GM19099 (cell line): ENCODE measurements around the gene ADH6.

Experiments used
- POLR2A ChIP-seq: IDR thresholded peaks from 3 replicates; pipeline ENCODE4 v1.6.1; 2011; ENCODE audit warnings: low read depth; ENCODE audit not compliant: insufficient read length; ENCODE audit errors: extremely low read depth

ADH6 gene

GRCh38 chr4:99219072-99219471 is at the start of gene ADH6:
ADH6 (minus strand) TSS chr4:99219246; CDS start chr4:99219152, 94 bp downstream.
- TF ChIP-seq POLR2A: no peak

- no peak for TF ChIP-seq POLR2A
These were observed 45.9 kb upstream of the ADH6 start for GRCh38 chr4:99264927-99265326.

GRCh38 chr4:99252746-99253145 is 33.7 kb upstream of the ADH6 start:
- TF ChIP-seq POLR2A: no peak

- no peak for TF ChIP-seq POLR2A
These were observed 29.7 kb upstream of the ADH6 start for GRCh38 chr4:99248714-99249113.

GRCh38 chr4:99235955-99236354 is 16.9 kb upstream of the ADH6 start:
- TF ChIP-seq POLR2A: no peak

- TF ChIP-seq POLR2A: no peak
These were observed 15.4 kb upstream of the ADH6 start for GRCh38 chr4:99234331-99235010.

- TF ChIP-seq POLR2A: no peak
These were observed 2.9 kb upstream of the ADH6 start for GRCh38 chr4:99221980-99222379.

GRCh38 chr4:99219479-99219878 is 433 bp upstream of the ADH6 start:
- TF ChIP-seq POLR2A: no peak

GRCh38 chr4:99215521-99215920 is 3.5 kb downstream of the ADH6 start:
- TF ChIP-seq POLR2A: no peak

GRCh38 chr4:99210789-99211188 is 8.3 kb downstream of the ADH6 start:
- TF ChIP-seq POLR2A: no peak

GRCh38 chr4:99209671-99210070 is 9.4 kb downstream of the ADH6 start:
- TF ChIP-seq POLR2A: no peak

GRCh38 chr4:99208719-99209075 is 10.3 kb downstream of the ADH6 start:
- no peak for TF ChIP-seq POLR2A

GRCh38 chr4:99207911-99208718 is 10.9 kb downstream of the ADH6 start:
- TF ChIP-seq POLR2A: no peak

GRCh38 chr4:99207069-99207743 is 11.8 kb downstream of the ADH6 start:
- no peak for TF ChIP-seq POLR2A

GRCh38 chr4:99205153-99205979 is 13.7 kb downstream of the ADH6 start:
- TF ChIP-seq POLR2A: no peak
